ENCODE data around the gene ALPK1.

ALPK1 gene

GRCh38 chr4:112289407-112290253 is 7.5 kb upstream of the ALPK1 start:
- Histone ChIP-seq H3K9me3 (ENCODE audit: insufficient read depth, low read length, severe bottlenecking) (no peaks in the 10 kb centered on the region), H2AFZ (ENCODE audit: low read depth, low read length) (0 out of 2 replicates have a peak overlapping the region, but pooled peaks have one; percentile 49), H3K79me2 (ENCODE audit: insufficient read depth, low read length) (peaks cover 14% of the 10 kb centered on the region), H3K4me1 (ENCODE audit: insufficient read depth, low read length) (peaks cover 45% of the 10 kb centered on the region), H3K27ac (ENCODE audit: low read length) (peak overlapping the region; percentile 71), H3K4me3 (ENCODE audit: low read depth in 1 of 2, low read length in 2 of 2) (no peak overlapping the region), H3K27me3 (ENCODE audit: insufficient read depth, low read length, poor library complexity) (no peaks in the 10 kb centered on the region), H3K9ac (ENCODE audit: low read depth, low read length) (no peak overlapping the region), H4K20me1 (ENCODE audit: insufficient read depth, low read length) (no peaks in the 10 kb centered on the region), H3K4me2 (ENCODE audit: insufficient read depth, low read length) (no peak overlapping the region), H3K36me3 (ENCODE audit: insufficient read depth, low read length) (no peaks in the 10 kb centered on the region)
- DNase-seq (no peak), ATAC-seq (ENCODE audit: insufficient read depth, low read depth) (no peak)
- no peak for TF ChIP-seq CTCF (IDR thresholded peaks at IDR 0.05; ENCODE audit: borderline replicate concordance, extremely low read depth, low read length, poor library complexity, severe bottlenecking)

- TF ChIP-seq CTCF (IDR thresholded peaks at IDR 0.05; ENCODE audit: borderline replicate concordance, extremely low read depth, low read length, poor library complexity, severe bottlenecking) (no peak), EZH2 (IDR thresholded peaks at IDR 0.05; ENCODE audit: borderline replicate concordance, low read depth, low read length, severe bottlenecking) (no peak)
- Histone ChIP-seq H3K4me2 (ENCODE audit: insufficient read depth, low read length) (no peak overlapping the region), H3K4me3 (ENCODE audit: low read depth in 1 of 2, low read length in 2 of 2) (no peak overlapping the region), H4K20me1 (ENCODE audit: insufficient read depth, low read length) (no peaks in the 10 kb centered on the region), H3K27ac (ENCODE audit: low read length) (no peak overlapping the region), H2AFZ (ENCODE audit: low read depth, low read length) (peak overlapping the region; percentile 49; the same call in 1 of the 2 replicates), H3K27me3 (ENCODE audit: insufficient read depth, low read length, poor library complexity) (no peaks in the 10 kb centered on the region), H3K79me2 (ENCODE audit: insufficient read depth, low read length) (peaks cover 7% of the 10 kb centered on the region), H3K9ac (ENCODE audit: low read depth, low read length) (no peak overlapping the region), H3K4me1 (ENCODE audit: insufficient read depth, low read length) (peaks cover 43% of the 10 kb centered on the region), H3K9me3 (ENCODE audit: insufficient read depth, low read length, severe bottlenecking) (no peaks in the 10 kb centered on the region), H3K36me3 (ENCODE audit: insufficient read depth, low read length) (no peaks in the 10 kb centered on the region)
- DNase-seq = no peak
- ATAC-seq (ENCODE audit: insufficient read depth, low read depth) = no peak
These were observed 6.8 kb upstream of the ALPK1 start for GRCh38 chr4:112290341-112290740.

GRCh38 chr4:112299721-112300120 is 2.6 kb downstream of the ALPK1 start:
- Histone ChIP-seq H3K4me2 (ENCODE audit: insufficient read depth, low read length) (no peak overlapping the region), H3K4me1 (ENCODE audit: insufficient read depth, low read length) (peaks cover 29% of the 10 kb centered on the region), H3K36me3 (ENCODE audit: insufficient read depth, low read length) (peaks cover 8% of the 10 kb centered on the region; the same call in 1 of the 2 replicates), H3K27ac (ENCODE audit: low read length) (no peak overlapping the region), H2AFZ (ENCODE audit: low read depth, low read length) (no peak overlapping the region), H3K27me3 (ENCODE audit: insufficient read depth, low read length, poor library complexity) (no peaks in the 10 kb centered on the region), H3K79me2 (ENCODE audit: insufficient read depth, low read length) (peaks cover 17% of the 10 kb centered on the region), H3K4me3 (ENCODE audit: low read depth in 1 of 2, low read length in 2 of 2) (no peak overlapping the region), H3K9me3 (ENCODE audit: insufficient read depth, low read length, severe bottlenecking) (no peaks in the 10 kb centered on the region), H3K9ac (ENCODE audit: low read depth, low read length) (no peak overlapping the region), H4K20me1 (ENCODE audit: insufficient read depth, low read length) (no peaks in the 10 kb centered on the region)
- TF ChIP-seq EZH2 (IDR thresholded peaks at IDR 0.05; ENCODE audit: borderline replicate concordance, low read depth, low read length, severe bottlenecking) = no peak
- no peak for TF ChIP-seq CTCF (IDR thresholded peaks at IDR 0.05; ENCODE audit: borderline replicate concordance, extremely low read depth, low read length, poor library complexity, severe bottlenecking)
- no peak for DNase-seq
- ATAC-seq (ENCODE audit: insufficient read depth, low read depth) = no peak
